Activated CD8-positive, alpha-beta T cell treated with anti-CD3 and anti-CD28 coated beads for 36 hours (primary cell): ENCODE data around the gene RNF225. TPM values are rescaled to one million over a fixed set of nuclear protein-coding genes. Genes with fewer than 3 reads are reported as not detected.

ENCODE experiments used
- ATAC-seq: fragments of 200-7000 bp; cut with Tn5 transposase; one replicate; pipeline ENCODE4 v1.10.0; 2021; ENCODE audit warnings: mild to moderate bottlenecking, moderate library complexity
- CTCF ChIA-PET: fragments of 350-600 bp; sonication (Branson Sonifier 250); formaldehyde crosslinking; loops from one replicate; lab custom pipeline; 2021; ENCODE audit warnings: antibody characterized with exemption; lab: Charles Lee
- POLR2A ChIA-PET: fragments of 350-600 bp; sonication (Branson Sonifier 250); formaldehyde crosslinking; loops from one replicate; lab custom pipeline; 2021; ENCODE audit warnings: antibody characterized with exemption; lab: Charles Lee
- DNase-seq: peaks from one replicate; pipeline ENCODE4 v3.0.0-alpha.2; 2020
- H3K27ac Mint-ChIP-seq: one replicate; pipeline ENCODE4 v1.8.0; 2021; ENCODE audit warnings: mild to moderate bottlenecking, mixed read lengths
- H3K27me3 Mint-ChIP-seq: one replicate; pipeline ENCODE4 v1.8.0; 2021; ENCODE audit warnings: mixed read lengths
- H3K36me3 Mint-ChIP-seq: one replicate; pipeline ENCODE4 v1.8.0; 2021; ENCODE audit warnings: low read depth, mixed read lengths
- H3K4me1 Mint-ChIP-seq: one replicate; pipeline ENCODE4 v1.8.0; 2021; ENCODE audit warnings: low read depth, mixed read lengths
- H3K4me3 Mint-ChIP-seq: one replicate; pipeline ENCODE4 v1.8.0; 2021; ENCODE audit warnings: mild to moderate bottlenecking, moderate library complexity, mixed read lengths
- H3K9me3 Mint-ChIP-seq: one replicate; pipeline ENCODE4 v1.8.0; 2021; ENCODE audit warnings: mixed read lengths
- intact Hi-C: fragments of 100-400 bp; cut with micrococcal nuclease; formaldehyde crosslinking; loops from one replicate; pipeline ENCODE4 v1.10.0; 2022
- total RNA-seq, 2 experiments: library from RNA; stranded (reverse); gene quantifications; one replicate each; pipeline ENCODE4 v1.2.3, GENCODE V29; 2021
- TF ChIP-seq, protein P1 (sequence below): fragments of 200-600 bp; IDR thresholded peaks from one replicate; pipeline ENCODE4 v1.8.0; 2022; ENCODE audit warnings: antibody characterized with exemption, mild to moderate bottlenecking

The RNF225 gene
- total RNA-seq, 2 experiments from 2014 or later: 0.81 to 1.1 TPM

DNA sequence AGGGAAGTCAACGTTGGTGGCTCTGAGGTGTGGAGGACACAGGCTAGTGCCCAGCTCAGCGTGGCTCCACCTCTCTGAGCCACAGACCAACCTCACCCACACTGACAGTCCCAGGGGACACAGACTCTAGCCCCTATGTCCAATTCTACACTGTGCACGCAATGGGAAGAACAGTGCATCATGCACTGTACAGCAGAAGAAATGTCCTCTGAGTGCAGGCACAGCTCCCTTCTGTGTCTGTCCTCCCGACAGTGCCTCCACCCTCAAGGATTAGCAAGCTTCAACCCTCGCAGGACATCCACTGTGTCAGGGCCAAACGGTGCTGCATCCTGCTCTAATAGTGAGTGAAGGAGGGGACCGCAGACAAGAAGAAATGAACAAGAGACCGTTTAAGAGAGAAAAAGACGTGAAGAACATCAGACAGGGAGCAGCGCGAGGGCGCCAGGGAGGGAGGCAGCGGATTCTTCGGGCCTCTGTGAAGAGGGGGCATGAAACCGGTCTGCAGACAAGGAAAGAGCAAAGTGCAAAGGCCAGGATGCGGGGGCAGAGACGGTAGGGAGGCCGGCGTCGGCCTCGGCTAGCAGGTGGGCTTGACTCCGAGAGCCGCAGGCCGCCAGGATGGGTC, 15.3 kb upstream of the RNF225 start:
- H3K9me3 Mint-ChIP-seq: no peaks in the 10 kb centered on the region
- ChIA-PET CTCF (interaction anchor here (1.5 kb wide), 1 partner anchor 28 kb away, joined by 3 read pairs; the partner anchor contains the start of gene ZNF584), POLR2A (interaction anchor here (0.9 to 1.9 kb wide), 8 partner anchors 13 to 140 kb away, joined by 3 to 16 read pairs (median 4); partner anchors contain the start of genes ZBTB45 and ZNF497)
- peaks cover 15% of the 10 kb centered on the region for H3K4me1 Mint-ChIP-seq
- peak overlapping the region; percentile 83 for H3K4me3 Mint-ChIP-seq
- H3K27me3 Mint-ChIP-seq: no peaks in the 10 kb centered on the region
- DNase-seq (no peak), ATAC-seq (no peak)
- TF ChIP-seq, protein P1, sequence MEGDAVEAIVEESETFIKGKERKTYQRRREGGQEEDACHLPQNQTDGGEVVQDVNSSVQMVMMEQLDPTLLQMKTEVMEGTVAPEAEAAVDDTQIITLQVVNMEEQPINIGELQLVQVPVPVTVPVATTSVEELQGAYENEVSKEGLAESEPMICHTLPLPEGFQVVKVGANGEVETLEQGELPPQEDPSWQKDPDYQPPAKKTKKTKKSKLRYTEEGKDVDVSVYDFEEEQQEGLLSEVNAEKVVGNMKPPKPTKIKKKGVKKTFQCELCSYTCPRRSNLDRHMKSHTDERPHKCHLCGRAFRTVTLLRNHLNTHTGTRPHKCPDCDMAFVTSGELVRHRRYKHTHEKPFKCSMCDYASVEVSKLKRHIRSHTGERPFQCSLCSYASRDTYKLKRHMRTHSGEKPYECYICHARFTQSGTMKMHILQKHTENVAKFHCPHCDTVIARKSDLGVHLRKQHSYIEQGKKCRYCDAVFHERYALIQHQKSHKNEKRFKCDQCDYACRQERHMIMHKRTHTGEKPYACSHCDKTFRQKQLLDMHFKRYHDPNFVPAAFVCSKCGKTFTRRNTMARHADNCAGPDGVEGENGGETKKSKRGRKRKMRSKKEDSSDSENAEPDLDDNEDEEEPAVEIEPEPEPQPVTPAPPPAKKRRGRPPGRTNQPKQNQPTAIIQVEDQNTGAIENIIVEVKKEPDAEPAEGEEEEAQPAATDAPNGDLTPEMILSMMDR: no peak
- H3K36me3 Mint-ChIP-seq: no peaks in the 10 kb centered on the region
- intact Hi-C loops: no loop called here
- H3K27ac Mint-ChIP-seq: peak overlapping the region; percentile 87

DNA sequence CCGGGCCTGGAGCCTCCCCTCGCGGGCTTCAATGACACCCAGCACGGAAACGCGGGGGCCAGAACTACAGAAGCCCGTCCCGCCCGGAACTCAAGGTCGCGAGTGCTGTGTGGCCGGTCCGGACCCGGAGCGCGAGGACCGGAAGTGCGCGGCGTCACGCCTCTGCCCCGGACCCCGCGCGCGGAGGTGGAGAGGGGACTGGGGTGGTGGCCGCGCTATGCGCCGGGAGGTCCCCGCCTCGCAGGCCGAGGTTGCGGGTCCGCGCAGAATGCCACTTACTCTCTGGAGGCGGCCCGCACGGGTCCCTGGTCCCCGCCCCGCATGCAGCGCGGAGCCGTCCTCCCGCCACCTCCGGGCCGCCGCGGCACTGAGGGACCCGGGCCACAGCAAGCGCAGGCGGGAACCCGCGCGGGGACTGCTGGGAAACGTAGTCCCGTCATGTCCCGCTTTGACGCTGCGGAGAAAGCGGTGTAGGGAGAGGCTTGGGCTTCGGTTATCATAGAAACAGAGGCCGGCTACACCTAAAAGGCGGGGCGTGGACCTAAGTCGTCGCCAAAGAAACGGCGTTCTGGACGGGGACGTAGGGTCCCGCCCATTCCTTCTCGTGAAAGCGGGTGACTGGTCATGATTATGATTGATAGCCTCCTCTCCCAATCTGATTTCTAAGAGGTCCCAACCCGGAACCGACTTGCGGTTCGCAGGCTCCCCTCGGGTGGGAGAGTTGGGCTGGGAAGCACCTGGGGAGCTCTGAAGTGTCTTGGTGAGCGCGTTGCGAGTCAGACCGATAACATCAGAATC, 14.6 kb upstream of the RNF225 start, which contains the start of gene ZNF837:
TSS of gene ZNF837 (minus strand) at position 369 of the 798 bp plus-strand sequence. CDS start 11,698 bp downstream, outside the sequence.
- Mint-ChIP-seq H3K36me3 (no peaks in the 10 kb centered on the region), H3K27me3 (no peaks in the 10 kb centered on the region), H3K4me1 (peaks cover 20% of the 10 kb centered on the region), H3K9me3 (no peaks in the 10 kb centered on the region), H3K4me3 (peak within 1 kb of the TSS; percentile 83), H3K27ac (peak within 1 kb of the TSS; percentile 87)
- peak; percentile 88 for ATAC-seq
- TF ChIP-seq, protein P1: no peak
- CTCF ChIA-PET: no interaction called here
- POLR2A ChIA-PET: interaction anchor here (0.7 to 1.9 kb wide), 9 partner anchors 12 to 1977 kb away, joined by 3 to 16 read pairs (median 4); partner anchors contain the start of genes ZBTB45, ZNF497 and ZNF583
- peak; percentile 99 for DNase-seq
- intact Hi-C loops: no loop called here

DNA sequence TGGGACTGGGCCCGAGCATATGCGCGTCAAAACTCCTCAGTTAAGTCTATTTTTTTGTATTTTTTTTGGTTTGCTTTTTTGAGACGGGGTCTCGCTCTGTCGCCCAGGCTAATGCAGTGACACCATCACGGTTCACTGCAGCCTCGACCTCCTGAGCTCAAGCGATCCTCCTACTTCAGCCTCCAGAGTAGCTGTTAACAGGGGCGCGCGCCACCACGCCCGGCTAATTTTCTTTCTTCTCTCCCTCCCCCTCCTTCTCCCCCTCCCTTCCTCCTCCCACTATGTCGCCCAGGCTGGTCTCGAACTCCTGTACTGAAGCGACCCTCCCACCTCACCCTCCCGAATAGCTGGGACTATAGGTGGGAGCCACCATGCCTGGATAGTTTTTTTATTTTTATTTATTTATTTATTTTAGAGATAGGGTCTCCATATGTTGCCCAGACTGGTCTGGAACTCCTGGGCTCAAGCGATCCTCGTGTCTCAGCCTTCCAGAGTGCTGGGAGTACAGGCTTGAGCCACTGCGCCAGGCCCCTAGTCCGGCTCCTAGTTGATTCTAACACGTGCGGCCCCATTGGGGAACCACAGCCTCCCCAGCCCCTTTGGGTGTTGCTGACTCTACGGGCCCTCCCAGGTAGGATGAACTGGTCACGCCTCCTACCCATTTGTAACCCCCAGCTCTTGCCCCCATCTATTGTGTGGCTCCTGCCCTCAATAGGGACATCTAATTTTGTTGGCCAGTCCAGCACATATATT, 13.8 kb upstream of the RNF225 start:
- TF ChIP-seq, protein P1: no peak
- intact Hi-C loops: no loop called here
- ChIA-PET POLR2A (interaction anchor here (0.7 to 1.5 kb wide), 9 partner anchors 9 to 1978 kb away, joined by 3 to 5 read pairs (median 3); partner anchors contain the start of genes ZBTB45 and ZNF583), CTCF (no interaction called here)
- DNase-seq (no peak), ATAC-seq (no peak)
- peaks cover 20% of the 10 kb centered on the region for H3K4me1 Mint-ChIP-seq
- H3K27me3 Mint-ChIP-seq: no peaks in the 10 kb centered on the region
- H3K36me3 Mint-ChIP-seq: no peaks in the 10 kb centered on the region
- H3K9me3 Mint-ChIP-seq: no peaks in the 10 kb centered on the region
- H3K4me3 Mint-ChIP-seq: peak overlapping the region; percentile 83
- peak overlapping the region; percentile 86 for H3K27ac Mint-ChIP-seq

DNA sequence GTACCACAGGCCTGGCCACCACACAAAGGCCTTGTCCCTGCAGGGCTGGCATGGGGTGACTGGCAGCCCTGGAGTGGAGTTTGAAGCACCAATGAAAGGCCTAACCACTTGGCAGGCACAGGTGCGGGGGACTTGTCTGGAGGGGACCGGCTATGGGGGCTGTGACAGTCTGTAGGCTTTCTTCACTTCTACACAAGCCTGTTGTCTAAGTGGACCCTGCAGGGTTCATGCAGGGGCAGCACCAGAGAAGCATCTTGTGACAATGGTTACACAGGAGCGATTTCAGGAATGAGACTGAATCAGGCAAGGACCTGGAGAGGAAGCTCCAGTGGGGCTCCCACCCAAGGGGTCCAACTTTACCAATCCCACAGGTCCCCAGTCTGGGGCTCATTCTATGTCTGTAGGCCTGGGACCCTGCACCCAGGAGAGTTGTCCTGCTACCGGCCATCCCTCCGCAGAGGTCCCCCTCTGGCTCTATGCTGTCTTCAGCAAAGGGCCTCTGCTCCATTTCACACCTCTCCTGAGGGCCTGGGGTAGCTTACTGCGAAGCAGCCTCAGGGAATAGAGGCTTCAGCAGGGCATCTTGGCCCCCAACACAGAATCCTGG, 12.4 kb upstream of the RNF225 start:
- Mint-ChIP-seq H3K36me3 (peaks cover 13% of the 10 kb centered on the region), H3K27ac (no peak overlapping the region), H3K4me1 (peaks cover 23% of the 10 kb centered on the region), H3K27me3 (no peaks in the 10 kb centered on the region), H3K9me3 (no peaks in the 10 kb centered on the region), H3K4me3 (peak overlapping the region; percentile 83)
- ATAC-seq: no peak
- TF ChIP-seq, protein P1: no peak
- CTCF ChIA-PET: no interaction called here
- POLR2A ChIA-PET: interaction anchor here (1.5 kb wide), 1 partner anchor 8 kb away, joined by 3 read pairs; no protein-coding TSS in a partner anchor
- intact Hi-C loops: no loop called here
- no peak for DNase-seq
